Neural crest cell (in vitro differentiated cells): ENCODE data around the gene VIM. TPM values are rescaled to one million over a fixed set of nuclear protein-coding genes. Genes with fewer than 3 reads are reported as not detected.

Experiments
- DNase-seq: peaks from one replicate; pipeline ENCODE4 v3.0.0; 2021; ENCODE audit warnings: low read depth, mixed read lengths, low spot score
- H3K27ac Mint-ChIP-seq: one replicate; pipeline ENCODE4 v1.8.0; 2021; ENCODE audit warnings: mild to moderate bottlenecking, mixed read lengths; ENCODE audit not compliant: unreplicated experiment
- H3K27me3 Mint-ChIP-seq: 2 replicates; pipeline ENCODE4 v1.8.0; 2021; ENCODE audit warnings: low read depth, mild to moderate bottlenecking, mixed read lengths
- H3K36me3 Mint-ChIP-seq: 2 replicates; pipeline ENCODE4 v1.8.0; 2021; ENCODE audit warnings: low read depth, mild to moderate bottlenecking, mixed read lengths
- H3K4me1 Mint-ChIP-seq: 2 replicates; pipeline ENCODE4 v1.8.0; 2021; ENCODE audit warnings: mixed read lengths
- H3K4me3 Mint-ChIP-seq: one replicate; pipeline ENCODE4 v1.8.0; 2021; ENCODE audit warnings: mild to moderate bottlenecking, mixed read lengths
- H3K9me3 Mint-ChIP-seq: 2 replicates; pipeline ENCODE4 v1.8.0; 2021; ENCODE audit warnings: mixed read lengths
- CTCF ChIP-seq: fragments of 200-600 bp; sonication (generic); conservative IDR thresholded peaks from 2 replicates; pipeline ENCODE4 v1.5.0; 2021; ENCODE audit warnings: antibody characterized with exemption, mild to moderate bottlenecking
- total RNA-seq: library from RNA; stranded (reverse); gene quantifications from 2 replicates; pipeline ENCODE4 v1.2.1, GENCODE V29; 2021

The VIM gene
- total RNA-seq, 1 donor from 2014 or later, result 1,786 TPM

GRCh38 chr10:17219024-17219423, 9.0 kb upstream of the VIM start:
- H3K4me3 Mint-ChIP-seq, result no peak overlapping the region
- peaks cover 30% of the 10 kb centered on the region for H3K4me1 Mint-ChIP-seq
- H3K27ac Mint-ChIP-seq, result no peak overlapping the region
- DNase-seq, result no peak
- no peak for TF ChIP-seq CTCF
- H3K9me3 Mint-ChIP-seq, result no peaks in the 10 kb centered on the region
- H3K36me3 Mint-ChIP-seq, result no peaks in the 10 kb centered on the region
- no peaks in the 10 kb centered on the region for H3K27me3 Mint-ChIP-seq

GRCh38 chr10:17220652-17221100, 7.4 kb upstream of the VIM start:
- peaks cover 25% of the 10 kb centered on the region for H3K4me1 Mint-ChIP-seq
- H3K36me3 Mint-ChIP-seq, result no peaks in the 10 kb centered on the region
- no peak overlapping the region for H3K4me3 Mint-ChIP-seq
- H3K27ac Mint-ChIP-seq, result no peak overlapping the region
- DNase-seq, result no peak
- no peaks in the 10 kb centered on the region for H3K27me3 Mint-ChIP-seq
- no peaks in the 10 kb centered on the region for H3K9me3 Mint-ChIP-seq
- no peak for TF ChIP-seq CTCF

GRCh38 chr10:17222329-17222728, 5.7 kb upstream of the VIM start:
- H3K9me3 Mint-ChIP-seq, result no peaks in the 10 kb centered on the region
- DNase-seq, result no peak
- H3K36me3 Mint-ChIP-seq, result no peaks in the 10 kb centered on the region

GRCh38 chr10:17225808-17226207, 2.2 kb upstream of the VIM start:
- H3K4me1 Mint-ChIP-seq, result peaks cover 29% of the 10 kb centered on the region
- no peaks in the 10 kb centered on the region for H3K9me3 Mint-ChIP-seq
- no peak for DNase-seq
- no peak overlapping the region for H3K27ac Mint-ChIP-seq
- TF ChIP-seq CTCF, result no peak
- peak overlapping the region; percentile 98 for H3K4me3 Mint-ChIP-seq
- H3K36me3 Mint-ChIP-seq, result peaks cover 4% of the 10 kb centered on the region
- peaks cover 15% of the 10 kb centered on the region for H3K27me3 Mint-ChIP-seq

More at GRCh38 chr10:17222329-17222728, 5.7 kb upstream of the VIM start:
- no peak overlapping the region for H3K4me3 Mint-ChIP-seq
- H3K27ac Mint-ChIP-seq, result peak overlapping the region; percentile 86
- H3K27me3 Mint-ChIP-seq, result no peaks in the 10 kb centered on the region
- peaks cover 32% of the 10 kb centered on the region for H3K4me1 Mint-ChIP-seq
- no peak for TF ChIP-seq CTCF

- Mint-ChIP-seq H3K9me3 (no peaks in the 10 kb centered on the region), H3K4me3 (peak overlapping the region; percentile 98), H3K4me1 (peaks cover 35% of the 10 kb centered on the region), H3K27me3 (peaks cover 19% of the 10 kb centered on the region), H3K36me3 (peaks cover 12% of the 10 kb centered on the region), H3K27ac (peak overlapping the region; percentile 100)
- no peak for DNase-seq
- TF ChIP-seq CTCF, result no peak
Measured at GRCh38 chr10:17226891-17227303, 1.1 kb upstream of the VIM start.
